ENCODE measurements around the gene RAB28. TPM values are rescaled to one million over a fixed set of nuclear protein-coding genes. Genes with fewer than 3 reads are reported as not detected.
A peak's percentile ranks its signal among the peaks of the same experiment; 100 is the strongest.

The RAB28 gene
- total and polyA plus RNA-seq, 9 of the 15 experiments (the other 6 are each of a cell fraction or from before 2014, with no cell fraction given), result 6.7 to 40.4 (median 23.0) TPM

DNA sequence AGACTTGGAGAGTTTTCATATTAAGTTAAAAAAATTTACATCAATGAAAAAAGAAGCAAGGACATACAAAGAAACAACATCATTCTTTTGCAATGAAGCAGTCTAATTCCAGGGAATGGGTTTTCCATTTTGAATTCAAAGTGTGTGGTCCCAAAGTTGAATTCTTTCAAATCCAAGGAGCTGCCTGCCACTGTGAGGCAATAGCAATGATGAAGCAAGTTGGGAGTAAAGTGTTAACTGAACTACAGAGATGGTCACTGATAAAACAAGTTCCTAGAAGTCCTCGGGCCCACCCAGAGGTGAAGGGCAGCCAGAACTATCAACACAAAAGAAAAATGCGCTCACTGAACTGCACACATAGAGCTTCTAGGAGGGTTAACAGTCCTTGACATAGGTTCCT, 115.9 kb downstream of the RAB28 start (continued):
- TF ChIP-seq TAF1 (IDR thresholded peaks at IDR 0.05; ENCODE audit: control insufficient read depth, extremely low read depth, insufficient read depth, low read length, severe bottlenecking), result peak; percentile 61
- no peak for TF ChIP-seq RBM39 (optimal IDR thresholded peaks at IDR 0.05; ENCODE audit: low read depth, low read length)
- TF ChIP-seq, protein P1, sequence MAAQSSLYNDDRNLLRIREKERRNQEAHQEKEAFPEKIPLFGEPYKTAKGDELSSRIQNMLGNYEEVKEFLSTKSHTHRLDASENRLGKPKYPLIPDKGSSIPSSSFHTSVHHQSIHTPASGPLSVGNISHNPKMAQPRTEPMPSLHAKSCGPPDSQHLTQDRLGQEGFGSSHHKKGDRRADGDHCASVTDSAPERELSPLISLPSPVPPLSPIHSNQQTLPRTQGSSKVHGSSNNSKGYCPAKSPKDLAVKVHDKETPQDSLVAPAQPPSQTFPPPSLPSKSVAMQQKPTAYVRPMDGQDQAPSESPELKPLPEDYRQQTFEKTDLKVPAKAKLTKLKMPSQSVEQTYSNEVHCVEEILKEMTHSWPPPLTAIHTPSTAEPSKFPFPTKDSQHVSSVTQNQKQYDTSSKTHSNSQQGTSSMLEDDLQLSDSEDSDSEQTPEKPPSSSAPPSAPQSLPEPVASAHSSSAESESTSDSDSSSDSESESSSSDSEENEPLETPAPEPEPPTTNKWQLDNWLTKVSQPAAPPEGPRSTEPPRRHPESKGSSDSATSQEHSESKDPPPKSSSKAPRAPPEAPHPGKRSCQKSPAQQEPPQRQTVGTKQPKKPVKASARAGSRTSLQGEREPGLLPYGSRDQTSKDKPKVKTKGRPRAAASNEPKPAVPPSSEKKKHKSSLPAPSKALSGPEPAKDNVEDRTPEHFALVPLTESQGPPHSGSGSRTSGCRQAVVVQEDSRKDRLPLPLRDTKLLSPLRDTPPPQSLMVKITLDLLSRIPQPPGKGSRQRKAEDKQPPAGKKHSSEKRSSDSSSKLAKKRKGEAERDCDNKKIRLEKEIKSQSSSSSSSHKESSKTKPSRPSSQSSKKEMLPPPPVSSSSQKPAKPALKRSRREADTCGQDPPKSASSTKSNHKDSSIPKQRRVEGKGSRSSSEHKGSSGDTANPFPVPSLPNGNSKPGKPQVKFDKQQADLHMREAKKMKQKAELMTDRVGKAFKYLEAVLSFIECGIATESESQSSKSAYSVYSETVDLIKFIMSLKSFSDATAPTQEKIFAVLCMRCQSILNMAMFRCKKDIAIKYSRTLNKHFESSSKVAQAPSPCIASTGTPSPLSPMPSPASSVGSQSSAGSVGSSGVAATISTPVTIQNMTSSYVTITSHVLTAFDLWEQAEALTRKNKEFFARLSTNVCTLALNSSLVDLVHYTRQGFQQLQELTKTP (IDR thresholded peaks at IDR 0.05; ENCODE audit: low read depth in 1 of 2, partially characterized antibody in 2 of 2), result peak; percentile 73 to 76
- TF ChIP-seq TFAM (CRISPR knock-in tag; conservative IDR thresholded peaks at IDR 0.05), result no peak
- no peak for TF ChIP-seq ELF1 (tag; IDR thresholded peaks at IDR 0.05)
- no peak for TF ChIP-seq ZNF282 (CRISPR knock-in tag; IDR thresholded peaks at IDR 0.05)
- TF ChIP-seq, protein P2, sequence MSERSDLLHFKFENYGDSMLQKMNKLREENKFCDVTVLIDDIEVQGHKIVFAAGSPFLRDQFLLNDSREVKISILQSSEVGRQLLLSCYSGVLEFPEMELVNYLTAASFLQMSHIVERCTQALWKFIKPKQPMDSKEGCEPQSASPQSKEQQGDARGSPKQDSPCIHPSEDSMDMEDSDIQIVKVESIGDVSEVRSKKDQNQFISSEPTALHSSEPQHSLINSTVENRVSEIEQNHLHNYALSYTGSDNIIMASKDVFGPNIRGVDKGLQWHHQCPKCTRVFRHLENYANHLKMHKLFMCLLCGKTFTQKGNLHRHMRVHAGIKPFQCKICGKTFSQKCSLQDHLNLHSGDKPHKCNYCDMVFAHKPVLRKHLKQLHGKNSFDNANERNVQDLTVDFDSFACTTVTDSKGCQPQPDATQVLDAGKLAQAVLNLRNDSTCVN (CRISPR knock-in tag; IDR thresholded peaks at IDR 0.05), result no peak
- TF ChIP-seq TAF15 (IDR thresholded peaks at IDR 0.05; ENCODE audit: low read depth, low read length), result no peak
- no peak for TF ChIP-seq HIVEP1 (CRISPR knock-in tag; IDR thresholded peaks at IDR 0.05)
- peak; percentile 17; the same call in 1 of the 2 replicates for TF ChIP-seq TCF3 (CRISPR knock-in tag; IDR thresholded peaks at IDR 0.05)
- TF ChIP-seq, protein P3, sequence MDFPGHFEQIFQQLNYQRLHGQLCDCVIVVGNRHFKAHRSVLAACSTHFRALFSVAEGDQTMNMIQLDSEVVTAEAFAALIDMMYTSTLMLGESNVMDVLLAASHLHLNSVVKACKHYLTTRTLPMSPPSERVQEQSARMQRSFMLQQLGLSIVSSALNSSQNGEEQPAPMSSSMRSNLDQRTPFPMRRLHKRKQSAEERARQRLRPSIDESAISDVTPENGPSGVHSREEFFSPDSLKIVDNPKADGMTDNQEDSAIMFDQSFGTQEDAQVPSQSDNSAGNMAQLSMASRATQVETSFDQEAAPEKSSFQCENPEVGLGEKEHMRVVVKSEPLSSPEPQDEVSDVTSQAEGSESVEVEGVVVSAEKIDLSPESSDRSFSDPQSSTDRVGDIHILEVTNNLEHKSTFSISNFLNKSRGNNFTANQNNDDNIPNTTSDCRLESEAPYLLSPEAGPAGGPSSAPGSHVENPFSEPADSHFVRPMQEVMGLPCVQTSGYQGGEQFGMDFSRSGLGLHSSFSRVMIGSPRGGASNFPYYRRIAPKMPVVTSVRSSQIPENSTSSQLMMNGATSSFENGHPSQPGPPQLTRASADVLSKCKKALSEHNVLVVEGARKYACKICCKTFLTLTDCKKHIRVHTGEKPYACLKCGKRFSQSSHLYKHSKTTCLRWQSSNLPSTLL (IDR thresholded peaks at IDR 0.05), result no peak
- TF ChIP-seq ZNF263 (CRISPR knock-in tag; IDR thresholded peaks at IDR 0.05; ENCODE audit: borderline replicate concordance), result no peak
- TF ChIP-seq L3MBTL2 (IDR thresholded peaks at IDR 0.05), result 0 out of 2 replicates have a peak, but pooled peaks have one; percentile 56
- no peak for TF ChIP-seq CHCHD3 (CRISPR knock-in tag; IDR thresholded peaks at IDR 0.05)
- TF ChIP-seq, protein P4, sequence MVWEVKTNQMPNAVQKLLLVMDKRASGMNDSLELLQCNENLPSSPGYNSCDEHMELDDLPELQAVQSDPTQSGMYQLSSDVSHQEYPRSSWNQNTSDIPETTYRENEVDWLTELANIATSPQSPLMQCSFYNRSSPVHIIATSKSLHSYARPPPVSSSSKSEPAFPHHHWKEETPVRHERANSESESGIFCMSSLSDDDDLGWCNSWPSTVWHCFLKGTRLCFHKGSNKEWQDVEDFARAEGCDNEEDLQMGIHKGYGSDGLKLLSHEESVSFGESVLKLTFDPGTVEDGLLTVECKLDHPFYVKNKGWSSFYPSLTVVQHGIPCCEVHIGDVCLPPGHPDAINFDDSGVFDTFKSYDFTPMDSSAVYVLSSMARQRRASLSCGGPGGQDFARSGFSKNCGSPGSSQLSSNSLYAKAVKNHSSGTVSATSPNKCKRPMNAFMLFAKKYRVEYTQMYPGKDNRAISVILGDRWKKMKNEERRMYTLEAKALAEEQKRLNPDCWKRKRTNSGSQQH (CRISPR knock-in tag; IDR thresholded peaks at IDR 0.05), result no peak
- TF ChIP-seq CBX2 (IDR thresholded peaks at IDR 0.05; ENCODE audit: insufficient read depth, low read length, poor library complexity, severe bottlenecking), result no peak
- TF ChIP-seq HMGXB4 (CRISPR knock-in tag; IDR thresholded peaks at IDR 0.05), result no peak
- no peak for TF ChIP-seq ZBTB8A (IDR thresholded peaks at IDR 0.05; ENCODE audit: partially characterized antibody)
